CD4-positive, alpha-beta memory T cell (primary cell): Measurements from ENCODE around the gene BRSK1. TPM values are rescaled to one million over a fixed set of nuclear protein-coding genes. Genes with fewer than 3 reads are reported as not detected.
A peak's percentile ranks its signal among the peaks of the same experiment; 100 is the strongest.

Experiments
- CTCF ChIA-PET: fragments of 350-600 bp; sonication (Branson Sonifier 250); formaldehyde crosslinking; loops from one replicate; lab custom pipeline; 2021; ENCODE audit warnings: inconsistent platforms; ENCODE audit not compliant: partially characterized antibody; lab: Charles Lee
- POLR2A ChIA-PET: fragments of 350-600 bp; sonication (Branson Sonifier 250); formaldehyde crosslinking; loops from one replicate; lab custom pipeline; 2021; ENCODE audit not compliant: partially characterized antibody; lab: Charles Lee
- DNase-seq, 5 donors: peaks; one replicate each; pipeline versions ENCODE4 v3.0.0 to v3.0.0-alpha.2; 2020 to 2022; ENCODE audit warnings: mixed read lengths in 1 of 5
- H3K27ac ChIP-seq: one replicate; pipeline ENCODE4 v1.7.0; 2013; ENCODE audit warnings: low read depth, low read length
- H3K27me3 ChIP-seq: 2 replicates; pipeline ENCODE4 v1.7.0; 2013; ENCODE audit warnings: mild to moderate bottlenecking, low read length, moderate library complexity; ENCODE audit not compliant: insufficient read depth
- H3K36me3 ChIP-seq: 2 replicates; pipeline ENCODE4 v1.7.0; 2013; ENCODE audit warnings: mild to moderate bottlenecking, low read length, moderate library complexity; ENCODE audit not compliant: insufficient read depth
- H3K4me1 ChIP-seq: 2 replicates; pipeline ENCODE4 v1.7.0; 2013; ENCODE audit warnings: mild to moderate bottlenecking, low read length, moderate library complexity; ENCODE audit not compliant: insufficient read depth
- H3K4me3 ChIP-seq, 2 donors: one replicate each; pipeline ENCODE4 v1.7.0; 2013; ENCODE audit warnings: low read length in 2 of 2, mild to moderate bottlenecking in 1 of 2
- H3K9me3 ChIP-seq, 2 donors: one replicate each; pipeline ENCODE4 v1.7.0; 2013; ENCODE audit warnings: low read length in 2 of 2, control low read depth in 1 of 2; ENCODE audit not compliant: control insufficient read depth in 1 of 2
- H3K27ac Mint-ChIP-seq, 7 donors: one replicate each; pipeline ENCODE4 v1.8.0; 2020 to 2021; ENCODE audit warnings: mixed read lengths in 7 of 7, mild to moderate bottlenecking in 6 of 7, inconsistent platforms in 3 of 7, moderate library complexity in 3 of 7
- H3K27me3 Mint-ChIP-seq, 2 donors: one replicate each; pipeline ENCODE4 v1.8.0; 2020 to 2021; ENCODE audit warnings: mixed read lengths in 2 of 2
- H3K36me3 Mint-ChIP-seq, 2 donors: one replicate each; pipeline ENCODE4 v1.8.0; 2020 to 2021; ENCODE audit warnings: mixed read lengths in 2 of 2, inconsistent platforms in 1 of 2, mild to moderate bottlenecking in 1 of 2
- H3K4me1 Mint-ChIP-seq, 4 donors: one replicate each; pipeline ENCODE4 v1.8.0; 2020 to 2021; ENCODE audit warnings: mixed read lengths in 4 of 4, mild to moderate bottlenecking in 1 of 4
- H3K4me3 Mint-ChIP-seq, 8 donors: one replicate each; pipeline ENCODE4 v1.8.0; 2020 to 2021; ENCODE audit warnings: mixed read lengths in 8 of 8, mild to moderate bottlenecking in 7 of 8, moderate library complexity in 6 of 8, inconsistent platforms in 3 of 8
- H3K9me3 Mint-ChIP-seq, 8 donors: one replicate each; pipeline ENCODE4 v1.8.0; 2020 to 2021; ENCODE audit warnings: mixed read lengths in 8 of 8, mild to moderate bottlenecking in 5 of 8, inconsistent platforms in 3 of 8, moderate library complexity in 1 of 8
- intact Hi-C: fragments of 100-400 bp; cut with micrococcal nuclease; formaldehyde crosslinking; loops from one replicate; pipeline ENCODE4 v1.15.1; 2023
- polyA plus RNA-seq, 2 donors: library from polyadenylated mRNA; unstranded; fragments of 300-500 nt; fragmentation: Illumina TruSeq; gene quantifications; one replicate each; pipeline ENCODE4 v1.2.3, GENCODE V29; 2021
- total RNA-seq, 2 experiments: library from RNA; stranded (reverse); gene quantifications; one replicate each; pipeline ENCODE4 v1.2.3, GENCODE V29; 2021

Gene BRSK1
- total and polyA plus RNA-seq, 4 experiments from 2014 or later = 1.4 to 1.7 TPM; not detected in 2

DNA sequence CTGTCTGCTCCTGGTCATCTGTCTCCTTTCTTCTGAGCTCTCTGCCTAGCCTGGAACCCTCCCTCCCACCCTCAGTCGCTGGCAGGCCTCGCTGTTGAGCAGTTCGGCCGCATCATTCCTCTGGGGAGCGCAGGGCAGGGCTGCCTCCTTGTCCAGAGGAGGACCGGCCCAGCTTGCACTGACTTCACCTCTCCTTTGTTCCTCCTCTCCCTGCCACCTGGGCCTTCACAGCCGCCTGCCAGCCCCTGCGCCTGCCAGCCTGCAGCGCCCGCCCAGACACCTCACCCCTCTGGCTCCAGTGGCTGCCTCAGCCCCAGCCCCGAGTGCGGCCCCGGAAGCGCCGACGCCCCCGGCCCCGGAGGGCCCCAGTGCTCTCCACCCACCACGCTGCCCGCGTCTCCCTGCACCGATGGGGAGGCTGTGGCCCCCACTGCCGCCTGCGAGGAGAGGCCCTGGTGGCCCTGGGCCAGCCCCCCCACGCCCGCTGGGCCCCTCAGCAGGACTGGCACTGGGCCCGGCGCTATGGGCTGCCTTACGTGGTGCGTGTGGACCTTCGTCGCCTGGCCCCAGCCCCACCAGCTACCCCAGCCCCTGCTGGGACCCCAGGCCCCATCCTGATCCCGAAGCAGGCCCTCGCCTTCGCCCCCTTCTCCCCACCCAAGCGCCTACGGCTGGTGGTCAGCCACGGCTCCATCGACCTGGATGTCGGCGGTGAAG is 63.1 kb downstream of the BRSK1 start:
- H3K4me1 Mint-ChIP-seq = peaks cover 0 to 8% (median 0%) of the 10 kb centered on the region in 4 donors
- ChIA-PET CTCF (interaction anchor here (1.0 kb wide), 1 partner anchor 8 kb away, joined by 3 read pairs; no protein-coding TSS in a partner anchor), POLR2A (interaction anchor here (1.8 to 3.1 kb wide), 2 partner anchors 8 to 60 kb away, joined by 3 to 10 read pairs; partner anchors contain the start of gene KMT5C)
- Histone ChIP-seq H3K27ac (no peak overlapping the region), H3K4me3 (no peak overlapping the region), H3K4me1 (no peaks in the 10 kb centered on the region), H3K27me3 (peaks cover 7% of the 10 kb centered on the region), H3K9me3 (no peaks in the 10 kb centered on the region), H3K36me3 (peaks cover 3% of the 10 kb centered on the region)
- H3K27ac Mint-ChIP-seq = no peak overlapping the region
- DNase-seq = no peak
- peaks cover 9 to 13% of the 10 kb centered on the region in 2 donors for H3K27me3 Mint-ChIP-seq
- peaks cover 4 to 7% of the 10 kb centered on the region in 2 donors for H3K36me3 Mint-ChIP-seq
- H3K4me3 Mint-ChIP-seq = no peak overlapping the region
- intact Hi-C loops = no loop called here
- H3K9me3 Mint-ChIP-seq = no peaks in the 10 kb centered on the region

- H3K9me3 Mint-ChIP-seq = no peaks in the 10 kb centered on the region
- peak overlapping the region in 2 of 7 donors; percentile 70 to 75 for H3K27ac Mint-ChIP-seq
- ChIA-PET CTCF (interaction anchor here (1.0 kb wide), 1 partner anchor 8 kb away, joined by 3 read pairs; no protein-coding TSS in a partner anchor), POLR2A (interaction anchor here (1.8 to 3.1 kb wide), 2 partner anchors 8 to 59 kb away, joined by 3 to 10 read pairs; partner anchors contain the start of gene KMT5C)
- H3K9me3 ChIP-seq = no peaks in the 10 kb centered on the region
- H3K36me3 ChIP-seq = peaks cover 3% of the 10 kb centered on the region
- H3K4me1 ChIP-seq = no peaks in the 10 kb centered on the region
- intact Hi-C loops = no loop called here
- H3K4me3 ChIP-seq = no peak overlapping the region
- H3K27me3 Mint-ChIP-seq = peaks cover 13 to 20% of the 10 kb centered on the region in 2 donors
- H3K27me3 ChIP-seq = peaks cover 14% of the 10 kb centered on the region
- H3K36me3 Mint-ChIP-seq = peaks cover 4 to 7% of the 10 kb centered on the region in 2 donors
- no peak for DNase-seq
- no peak overlapping the region for H3K27ac ChIP-seq
- peaks cover 0 to 15% (median under 1%) of the 10 kb centered on the region in 4 donors for H3K4me1 Mint-ChIP-seq
- no peak overlapping the region for H3K4me3 Mint-ChIP-seq
These were observed 63.7 kb downstream of the BRSK1 start for GRCh38 chr19:55347442-55348009.

GRCh38 chr19:55348317-55349034 is 64.7 kb downstream of the BRSK1 start:
- Mint-ChIP-seq H3K4me1 (peaks cover 2 to 24% (median 6%) of the 10 kb centered on the region in 4 donors), H3K4me3 (no peak overlapping the region), H3K27me3 (peaks cover 20 to 29% of the 10 kb centered on the region in 2 donors), H3K27ac (no peak overlapping the region), H3K9me3 (no peaks in the 10 kb centered on the region), H3K36me3 (peaks cover 0 to 7% of the 10 kb centered on the region in 2 donors)
- Histone ChIP-seq H3K27ac (no peak overlapping the region), H3K4me1 (peaks cover 8% of the 10 kb centered on the region), H3K4me3 (no peak overlapping the region), H3K36me3 (no peaks in the 10 kb centered on the region), H3K27me3 (peaks cover 23% of the 10 kb centered on the region), H3K9me3 (no peaks in the 10 kb centered on the region)
- ChIA-PET POLR2A (interaction anchor here (1.1 to 3.1 kb wide), 3 partner anchors 9 to 59 kb away, joined by 3 to 10 read pairs (median 3); partner anchors contain the start of genes KMT5C and TMEM238), CTCF (interaction anchor here (0.7 to 1.8 kb wide), 2 partner anchors 9 to 131 kb away, joined by 3 to 7 read pairs; partner anchors contain the start of gene KMT5C)
- intact Hi-C loops = no loop called here
- no peak for DNase-seq

DNA sequence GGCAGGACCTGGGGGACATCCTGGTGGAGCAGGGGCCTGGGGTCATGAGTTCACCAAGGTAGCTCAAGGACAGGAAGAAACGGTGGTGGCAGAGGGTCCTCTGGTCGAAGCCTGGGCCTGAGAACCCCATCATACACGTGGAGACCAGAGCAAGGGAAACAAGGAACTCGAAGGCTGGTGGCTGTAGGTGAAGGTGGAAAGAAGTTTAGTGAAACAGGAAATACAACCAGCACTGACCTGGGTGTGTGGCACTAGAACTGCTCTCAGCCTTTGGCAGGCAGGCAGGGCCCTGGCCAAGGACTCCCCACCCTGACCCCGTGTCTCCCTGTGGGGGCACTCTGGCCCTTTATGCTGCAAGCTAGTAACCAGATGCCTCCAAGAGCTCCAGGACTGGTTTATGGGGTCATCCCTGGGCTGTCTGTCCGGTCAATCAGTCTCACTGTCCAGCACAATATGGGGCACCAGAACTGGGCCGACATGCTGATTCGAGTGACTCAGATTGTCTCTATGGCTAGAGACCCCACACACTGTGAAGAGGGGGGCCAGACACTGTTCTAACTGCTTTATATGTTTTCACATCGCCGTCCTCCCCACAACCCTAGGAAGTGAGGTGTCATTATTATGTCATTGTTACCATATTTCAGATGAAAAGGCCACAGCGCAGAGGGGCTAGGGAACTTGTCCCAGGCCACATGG is 67.0 kb downstream of the BRSK1 start:
- ChIA-PET POLR2A (interaction anchor here (0.9 to 1.6 kb wide), 2 partner anchors 12 to 68 kb away, joined by 3 to 7 read pairs; partner anchors contain the start of gene KMT5C), CTCF (interaction anchor here (1.8 kb wide), 1 partner anchor 12 kb away, joined by 7 read pairs; the partner anchor contains the start of gene KMT5C)
- H3K9me3 ChIP-seq = no peaks in the 10 kb centered on the region
- Mint-ChIP-seq H3K36me3 (no peaks in the 10 kb centered on the region), H3K27me3 (peaks cover 24 to 39% of the 10 kb centered on the region in 2 donors), H3K4me1 (peaks cover 4 to 33% (median 8%) of the 10 kb centered on the region in 4 donors), H3K27ac (peak overlapping the region in 2 of 7 donors; percentile 47 to 53), H3K4me3 (peak overlapping the region in 1 of 8 donors; percentile 69), H3K9me3 (no peaks in the 10 kb centered on the region)
- H3K4me3 ChIP-seq = no peak overlapping the region
- no peak for DNase-seq
- intact Hi-C loops = no loop called here
- H3K36me3 ChIP-seq = no peaks in the 10 kb centered on the region
- H3K27me3 ChIP-seq = peaks cover 26% of the 10 kb centered on the region
- H3K4me1 ChIP-seq = peaks cover 18% of the 10 kb centered on the region
- H3K27ac ChIP-seq = no peak overlapping the region

DNA sequence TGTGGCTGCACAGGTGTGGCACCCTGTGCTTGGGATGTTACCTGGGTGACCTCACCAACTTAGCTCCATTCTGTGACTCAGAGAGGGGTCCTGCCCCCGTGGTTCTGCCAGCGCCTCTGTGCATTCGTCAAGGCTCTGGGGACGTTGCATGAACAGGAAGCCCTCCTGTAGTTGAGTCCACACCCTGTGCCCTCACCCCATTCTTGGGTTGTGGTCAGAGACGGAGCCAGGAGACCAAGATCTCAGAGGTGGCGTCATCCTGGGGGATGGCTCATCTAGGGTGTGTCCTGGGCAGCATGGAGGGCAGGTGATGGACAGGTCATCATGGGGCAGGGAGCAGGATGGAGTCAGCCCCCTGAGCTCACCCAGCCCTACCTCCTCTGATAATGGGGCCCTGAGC is 68.2 kb downstream of the BRSK1 start:
- no peaks in the 10 kb centered on the region for H3K36me3 ChIP-seq
- Mint-ChIP-seq H3K36me3 (no peaks in the 10 kb centered on the region), H3K4me3 (peak overlapping the region in 1 of 8 donors; percentile 84), H3K9me3 (no peaks in the 10 kb centered on the region), H3K27ac (peak overlapping the region in 1 of 7 donors; percentile 38), H3K27me3 (peaks cover 25 to 41% of the 10 kb centered on the region in 2 donors), H3K4me1 (peaks cover 4 to 33% (median 8%) of the 10 kb centered on the region in 4 donors)
- H3K9me3 ChIP-seq = no peaks in the 10 kb centered on the region
- H3K27ac ChIP-seq = no peak overlapping the region
- peaks cover 26% of the 10 kb centered on the region for H3K27me3 ChIP-seq
- peak in 1 of 5 donors; percentile 25 for DNase-seq
- POLR2A ChIA-PET = interaction anchor here (0.9 to 2.9 kb wide), 2 partner anchors 13 to 28 kb away, joined by 3 to 15 read pairs; partner anchors contain the start of gene KMT5C
- H3K4me3 ChIP-seq = no peak overlapping the region
- peaks cover 18% of the 10 kb centered on the region for H3K4me1 ChIP-seq
- intact Hi-C loops = no loop called here
- CTCF ChIA-PET = interaction anchor here (1.7 kb wide), 1 partner anchor 51 kb away, joined by 5 read pairs; no protein-coding TSS in a partner anchor

DNA sequence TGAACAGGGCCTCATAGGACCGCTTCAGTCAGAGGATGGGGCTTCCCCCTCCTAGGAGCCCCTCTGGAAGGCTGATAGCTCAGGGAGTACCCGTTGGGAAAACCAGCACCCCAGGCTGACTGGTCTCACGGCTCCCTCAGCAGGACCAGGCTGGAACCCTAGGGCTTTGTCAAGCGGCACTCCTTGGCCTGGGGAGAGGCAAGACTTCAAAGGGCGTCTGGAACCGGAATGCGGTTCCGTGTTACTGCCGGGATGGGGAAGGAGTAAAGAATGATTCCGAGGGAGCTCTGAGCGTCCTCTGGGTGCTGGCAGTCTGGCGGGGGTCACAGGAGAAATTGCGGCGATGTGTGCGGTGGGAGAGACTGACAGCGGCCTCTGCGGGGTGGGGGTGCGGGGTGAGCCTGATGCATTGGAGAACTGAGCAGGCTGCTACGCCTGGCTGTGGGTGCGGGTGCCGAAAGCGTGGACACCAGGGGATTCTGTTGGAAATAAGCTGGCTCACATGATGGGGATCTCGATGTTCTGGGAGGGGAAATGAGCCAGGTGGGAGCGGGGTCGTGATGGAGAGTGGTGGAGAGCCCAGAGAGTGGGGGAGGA is 68.8 kb downstream of the BRSK1 start:
- intact Hi-C loops = no loop called here

More for the DNA sequence above, 68.8 kb downstream of the BRSK1 start:
- Mint-ChIP-seq H3K27me3 (peaks cover 30 to 47% of the 10 kb centered on the region in 2 donors), H3K27ac (peak overlapping the region in 3 of 7 donors; percentile 36 to 46 (median 38)), H3K36me3 (no peaks in the 10 kb centered on the region), H3K4me3 (peak overlapping the region in 6 of 8 donors; percentile 19 to 84 (median 57)), H3K9me3 (no peaks in the 10 kb centered on the region), H3K4me1 (peaks cover 4 to 33% (median 8%) of the 10 kb centered on the region in 4 donors)
- no peak overlapping the region for H3K27ac ChIP-seq
- H3K27me3 ChIP-seq = peaks cover 29% of the 10 kb centered on the region
- DNase-seq = no peak
- no peaks in the 10 kb centered on the region for H3K9me3 ChIP-seq
- H3K4me1 ChIP-seq = peaks cover 18% of the 10 kb centered on the region
- POLR2A ChIA-PET = interaction anchor here (2.9 kb wide), 1 partner anchor 14 kb away, joined by 15 read pairs; the partner anchor contains the start of gene KMT5C
- CTCF ChIA-PET = interaction anchor here (1.7 kb wide), 1 partner anchor 51 kb away, joined by 5 read pairs; no protein-coding TSS in a partner anchor
- no peaks in the 10 kb centered on the region for H3K36me3 ChIP-seq
- no peak overlapping the region for H3K4me3 ChIP-seq
